ENCODE measurements around the gene ZNF708. TPM values are rescaled to one million over a fixed set of nuclear protein-coding genes. Genes with fewer than 3 reads are reported as not detected.
"Not testable (repeated sequence)": the region's sequence is repeated elsewhere in the genome, so short reads cannot be mapped to it uniquely, and the experiment has no call there.

ZNF708 gene
- polyA plus RNA-seq, result 10.9 TPM

DNA sequence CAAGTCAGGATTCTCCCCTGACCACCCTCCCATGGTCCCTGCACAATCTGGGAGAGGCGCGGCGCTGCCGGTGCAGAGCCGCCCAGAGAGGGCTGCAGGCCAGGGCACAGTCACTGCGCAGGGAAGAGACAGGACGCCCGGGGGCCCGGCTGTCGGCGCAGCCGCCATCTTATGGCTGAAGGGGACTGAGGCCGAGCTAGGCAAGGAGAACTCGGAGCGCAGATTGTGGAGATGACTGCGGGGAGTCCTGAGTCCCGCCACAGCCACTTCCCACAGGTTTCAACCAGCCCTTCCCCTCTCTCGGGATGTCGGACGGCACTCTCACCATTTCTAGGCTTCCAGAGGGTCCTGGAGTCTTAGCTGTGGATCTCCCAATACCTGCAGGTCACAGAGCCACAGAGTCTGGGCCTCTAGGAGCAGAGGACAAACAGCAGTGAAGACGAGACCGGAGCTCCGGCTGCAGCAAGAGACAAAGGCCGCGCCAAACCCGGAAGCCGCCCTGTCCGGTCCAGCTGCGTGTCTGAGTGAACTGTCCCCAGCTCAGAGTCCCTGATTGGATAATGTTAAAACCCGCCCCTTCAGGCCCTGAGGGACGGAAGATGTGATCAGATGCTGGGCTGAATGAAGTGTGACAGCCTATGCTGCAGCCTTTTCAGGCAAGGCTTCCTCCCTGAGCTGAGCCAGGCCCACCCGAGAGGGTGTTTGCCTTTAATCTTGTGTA, at the start of gene ZNF708:
Gene ZNF708 (minus strand): TSS at position 526 of the 721 bp plus-strand sequence. CDS start 198 bp downstream, at position 328.
- Mint-ChIP-seq H3K9me3 (peaks cover 0 to 12% (median 6%) of the 10 kb centered on the region in 3 donors), H3K4me1 (peaks cover 11 to 32% (median 29%) of the 10 kb centered on the region in 3 donors), H3K27me3 (no peaks in the 10 kb centered on the region), H3K4me3 (peak within 1 kb of the TSS; percentile 96 to 99 (median 98)), H3K36me3 (peaks cover 10% of the 10 kb centered on the region), H3K27ac (peak within 1 kb of the TSS; percentile 97 to 98 (median 98))

GRCh38 chr19:21362291-21362690, 33.1 kb upstream of the ZNF708 start:
- Mint-ChIP-seq H3K4me1 (peaks cover 6 to 16% (median 7%) of the 10 kb centered on the region in 3 donors), H3K36me3 (peaks cover 15% of the 10 kb centered on the region), H3K27me3 (no peaks in the 10 kb centered on the region), H3K4me3 (no peak overlapping the region), H3K9me3 (peaks cover 6 to 9% (median 9%) of the 10 kb centered on the region in 3 donors), H3K27ac (no peak overlapping the region)

GRCh38 chr19:21358768-21359451, 29.7 kb upstream of the ZNF708 start, which contains the start of gene ZNF738:
ZNF738 (plus strand) TSS chr19:21359000; CDS start chr19:21359141, 141 bp downstream.
- H3K27me3 Mint-ChIP-seq, result no peaks in the 10 kb centered on the region
- H3K36me3 Mint-ChIP-seq, result no peaks in the 10 kb centered on the region
- peak within 1 kb of the TSS; percentile 99 for H3K4me3 Mint-ChIP-seq
- peak within 1 kb of the TSS; percentile 85 to 96 (median 91) for H3K27ac Mint-ChIP-seq
- H3K4me1 Mint-ChIP-seq, result peaks cover 6 to 16% (median 7%) of the 10 kb centered on the region in 3 donors
- peaks cover 0 to 6% (median 3%) of the 10 kb centered on the region in 3 donors for H3K9me3 Mint-ChIP-seq

GRCh38 chr19:21352830-21353229, 23.6 kb upstream of the ZNF708 start:
- Mint-ChIP-seq H3K27me3 (no peaks in the 10 kb centered on the region), H3K9me3 (peaks cover 0 to 17% (median 13%) of the 10 kb centered on the region in 3 donors), H3K4me1 (no peaks in the 10 kb centered on the region), H3K4me3 (no peak overlapping the region), H3K36me3 (no peaks in the 10 kb centered on the region), H3K27ac (no peak overlapping the region)

- H3K27ac Mint-ChIP-seq, H3K4me3 Mint-ChIP-seq, H3K27me3 Mint-ChIP-seq, H3K36me3 Mint-ChIP-seq, H3K4me1 Mint-ChIP-seq: not testable (repeated sequence)
- H3K9me3 Mint-ChIP-seq, result peaks cover 5 to 21% (median 15%) of the 10 kb centered on the region in 3 donors
These were observed 15.6 kb upstream of the ZNF708 start for GRCh38 chr19:21344841-21345240.

- no peaks in the 10 kb centered on the region for H3K4me1 Mint-ChIP-seq
- H3K36me3 Mint-ChIP-seq, result no peaks in the 10 kb centered on the region
- peaks cover 3 to 19% (median 12%) of the 10 kb centered on the region in 3 donors for H3K9me3 Mint-ChIP-seq
- H3K27ac Mint-ChIP-seq, result no peak overlapping the region
- H3K27me3 Mint-ChIP-seq, result no peaks in the 10 kb centered on the region
- H3K4me3 Mint-ChIP-seq, result no peak overlapping the region
These were observed 6.5 kb upstream of the ZNF708 start for GRCh38 chr19:21335721-21336120.

DNA sequence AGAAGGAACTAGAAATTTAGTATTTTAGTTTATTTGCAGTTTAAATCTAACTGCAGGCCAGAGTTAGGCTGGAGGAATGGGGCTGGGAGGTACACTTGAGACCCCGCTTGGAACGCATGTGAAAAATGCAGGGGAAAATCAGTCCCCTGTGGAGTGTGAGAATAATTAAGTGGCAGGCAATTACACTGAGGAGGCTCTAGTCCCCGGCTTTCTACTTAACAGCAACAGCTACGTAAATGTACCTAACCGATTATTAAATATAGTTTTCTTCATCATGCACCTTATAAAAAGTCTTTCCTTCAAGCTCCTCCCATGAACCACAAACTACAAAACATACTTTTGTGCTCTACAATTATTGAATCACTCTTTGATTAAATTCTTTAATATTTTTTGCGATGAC, 804 bp downstream of the ZNF708 start:
- peaks cover 10% of the 10 kb centered on the region for H3K36me3 Mint-ChIP-seq
- H3K9me3 Mint-ChIP-seq, result peaks cover 0 to 12% (median 4%) of the 10 kb centered on the region in 3 donors
- peaks cover 13 to 34% (median 30%) of the 10 kb centered on the region in 3 donors for H3K4me1 Mint-ChIP-seq
- peak overlapping the region; percentile 96 to 99 (median 98) for H3K4me3 Mint-ChIP-seq
- H3K27me3 Mint-ChIP-seq, result no peaks in the 10 kb centered on the region
- peak overlapping the region; percentile 97 to 98 (median 98) for H3K27ac Mint-ChIP-seq

DNA sequence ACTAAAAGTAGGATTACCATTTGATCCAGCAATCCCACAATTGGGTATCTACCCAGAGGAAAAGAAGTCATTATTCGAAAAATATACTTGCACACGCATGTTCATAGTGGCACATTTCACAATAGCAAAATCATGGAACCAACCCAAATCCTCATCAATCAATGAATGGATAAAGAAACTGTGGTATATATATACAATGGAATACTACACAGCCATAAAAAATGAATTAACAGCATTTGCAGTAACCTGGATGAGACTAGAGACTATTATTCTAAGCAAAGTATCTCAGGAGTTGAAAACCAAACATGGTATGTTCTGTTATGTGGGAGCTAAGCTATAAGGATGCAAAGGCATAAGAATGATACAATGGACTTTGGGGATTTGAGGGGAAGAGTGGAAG, 3.0 kb downstream of the ZNF708 start:
- Mint-ChIP-seq H3K9me3 (peaks cover 0 to 12% (median 4%) of the 10 kb centered on the region in 3 donors), H3K27ac (peak overlapping the region in 1 of 3 donors; percentile 3), H3K4me3 (peak overlapping the region in 2 of 4 donors; percentile 53 to 99), H3K4me1 (peaks cover 14 to 42% (median 41%) of the 10 kb centered on the region in 3 donors), H3K27me3 (no peaks in the 10 kb centered on the region), H3K36me3 (peaks cover 10% of the 10 kb centered on the region)

DNA sequence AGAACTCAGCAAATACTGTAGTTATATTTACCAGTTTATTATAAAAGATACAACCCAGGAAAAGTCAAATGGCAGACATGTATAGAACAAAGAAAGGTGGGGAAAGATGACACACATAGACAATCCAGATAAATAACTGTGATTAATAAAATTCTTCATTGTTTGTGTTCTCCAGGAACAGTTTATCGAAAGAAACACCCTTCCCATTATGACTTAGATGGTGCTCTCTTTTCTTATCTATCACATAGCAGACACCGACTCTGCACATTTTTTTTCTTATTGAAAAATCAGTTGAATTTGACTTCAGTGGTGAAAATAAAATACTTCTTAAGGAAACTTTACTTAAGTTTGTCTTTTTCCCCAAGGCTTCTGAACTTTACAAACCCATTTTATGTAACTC, 6.2 kb downstream of the ZNF708 start:
- Mint-ChIP-seq H3K4me3 (no peak overlapping the region), H3K4me1 (peaks cover 20 to 42% (median 34%) of the 10 kb centered on the region in 3 donors), H3K27me3 (no peaks in the 10 kb centered on the region), H3K9me3 (peaks cover 0 to 12% (median 4%) of the 10 kb centered on the region in 3 donors), H3K27ac (no peak overlapping the region), H3K36me3 (peaks cover 15% of the 10 kb centered on the region)

GRCh38 chr19:21322528-21322927, 6.7 kb downstream of the ZNF708 start:
- H3K4me1 Mint-ChIP-seq, result peaks cover 17 to 38% (median 33%) of the 10 kb centered on the region in 3 donors
- no peak overlapping the region for H3K27ac Mint-ChIP-seq
- peak overlapping the region in 1 of 4 donors; percentile 65 for H3K4me3 Mint-ChIP-seq
- peaks cover 15% of the 10 kb centered on the region for H3K36me3 Mint-ChIP-seq
- peaks cover 0 to 12% (median 4%) of the 10 kb centered on the region in 3 donors for H3K9me3 Mint-ChIP-seq
- no peaks in the 10 kb centered on the region for H3K27me3 Mint-ChIP-seq

DNA sequence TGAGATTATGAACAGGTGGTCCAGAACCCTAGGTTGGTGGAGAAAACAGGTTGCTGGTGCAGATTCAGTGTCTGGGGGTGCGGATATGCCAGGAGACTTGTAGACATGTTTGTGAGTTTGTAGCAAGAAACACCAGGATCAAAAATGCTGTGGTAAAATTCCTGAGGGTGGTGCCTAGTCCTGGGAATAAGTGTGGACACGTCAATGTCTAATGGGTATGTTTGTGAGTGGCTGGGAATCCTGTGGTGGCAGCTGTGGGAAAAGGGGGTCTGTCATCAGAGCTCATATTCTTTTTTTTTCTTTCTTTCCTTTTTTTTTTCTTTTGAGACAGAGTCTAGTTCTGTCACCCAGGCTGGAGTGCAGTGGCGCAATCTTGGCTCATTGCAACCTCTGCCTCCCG, 7.2 kb downstream of the ZNF708 start:
- no peak overlapping the region for H3K4me3 Mint-ChIP-seq
- peaks cover 0 to 12% (median 4%) of the 10 kb centered on the region in 3 donors for H3K9me3 Mint-ChIP-seq
- peaks cover 20 to 35% (median 35%) of the 10 kb centered on the region in 3 donors for H3K4me1 Mint-ChIP-seq
- H3K27ac Mint-ChIP-seq, result no peak overlapping the region
- peaks cover 20% of the 10 kb centered on the region for H3K36me3 Mint-ChIP-seq
- H3K27me3 Mint-ChIP-seq, result no peaks in the 10 kb centered on the region

GRCh38 chr19:21321134-21321533, 8.1 kb downstream of the ZNF708 start:
- H3K4me3 Mint-ChIP-seq, result peak overlapping the region in 1 of 4 donors; percentile 68
- H3K9me3 Mint-ChIP-seq, result peaks cover 0 to 9% (median 4%) of the 10 kb centered on the region in 3 donors
- H3K27me3 Mint-ChIP-seq, result no peaks in the 10 kb centered on the region
- H3K4me1 Mint-ChIP-seq, result peaks cover 18 to 31% (median 30%) of the 10 kb centered on the region in 3 donors
- peaks cover 16% of the 10 kb centered on the region for H3K36me3 Mint-ChIP-seq
- peak overlapping the region in 2 of 3 donors; percentile 13 to 87 for H3K27ac Mint-ChIP-seq

- H3K36me3 Mint-ChIP-seq, result peaks cover 11% of the 10 kb centered on the region
- H3K4me1 Mint-ChIP-seq, result peaks cover 11 to 22% (median 17%) of the 10 kb centered on the region in 3 donors
- H3K27ac Mint-ChIP-seq, result peak overlapping the region in 1 of 3 donors; percentile 14
- H3K9me3 Mint-ChIP-seq, result no peaks in the 10 kb centered on the region
- no peaks in the 10 kb centered on the region for H3K27me3 Mint-ChIP-seq
- no peak overlapping the region for H3K4me3 Mint-ChIP-seq
These were observed 11.4 kb downstream of the ZNF708 start for GRCh38 chr19:21317821-21318220.

- no peak overlapping the region for H3K27ac Mint-ChIP-seq
- peaks cover 6 to 26% (median 11%) of the 10 kb centered on the region in 3 donors for H3K4me1 Mint-ChIP-seq
- no peak overlapping the region for H3K4me3 Mint-ChIP-seq
- no peaks in the 10 kb centered on the region for H3K27me3 Mint-ChIP-seq
- H3K9me3 Mint-ChIP-seq, result no peaks in the 10 kb centered on the region
- H3K36me3 Mint-ChIP-seq, result peaks cover 8% of the 10 kb centered on the region
These were observed 14.5 kb downstream of the ZNF708 start for GRCh38 chr19:21314676-21315075.

- not testable (repeated sequence) for H3K9me3 Mint-ChIP-seq, H3K27me3 Mint-ChIP-seq, H3K4me3 Mint-ChIP-seq, H3K27ac Mint-ChIP-seq
- Mint-ChIP-seq H3K36me3 (peaks cover 16% of the 10 kb centered on the region), H3K4me1 (peaks cover 7 to 20% (median 8%) of the 10 kb centered on the region in 3 donors)
These were observed 16.4 kb downstream of the ZNF708 start for GRCh38 chr19:21312807-21313206.

All from IgD-negative memory B cell (primary cell).